HL-60 (cell line): Measurements from ENCODE around the gene VPS41.

Source experiments
- CTCF ChIP-seq: IDR thresholded peaks from one replicate; pipeline ENCODE4 v1.5.1; 2011; ENCODE audit warnings: low read length, control low read depth, inconsistent platforms; ENCODE audit not compliant: insufficient read depth
- POLR2AphosphoS5 ChIP-seq: IDR thresholded peaks from 2 replicates; pipeline ENCODE4 v1.6.1; 2012; ENCODE audit warnings: low read depth
- SPI1 ChIP-seq: IDR thresholded peaks from 2 replicates; pipeline ENCODE4 v1.6.1; 2012; ENCODE audit warnings: low read depth, mild to moderate bottlenecking, borderline replicate concordance
- TF ChIP-seq, protein P1 (sequence below): IDR thresholded peaks from 2 replicates; pipeline ENCODE4 v1.6.1; 2012; ENCODE audit warnings: low read depth; ENCODE audit not compliant: insufficient replicate concordance

DNA sequence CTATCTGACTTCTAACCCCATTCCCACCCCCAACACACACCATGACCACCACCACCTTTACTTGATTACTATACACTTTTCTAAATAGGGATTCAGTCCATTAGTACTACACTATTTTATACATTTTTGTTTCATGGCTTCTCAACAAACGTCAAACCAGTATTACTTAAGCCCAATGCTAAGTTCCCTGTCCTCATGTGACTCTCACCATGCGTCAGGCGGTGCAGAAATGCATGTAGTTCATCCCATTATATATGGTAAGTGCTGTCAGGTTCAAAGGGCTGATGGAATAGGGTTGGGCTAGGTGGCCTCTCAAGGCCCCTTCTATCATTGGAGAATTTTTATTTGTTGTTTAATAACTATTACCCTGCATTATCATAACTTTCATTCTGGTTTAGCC is 19.5 kb upstream of the VPS41 start:
- TF ChIP-seq CTCF (no peak), SPI1 (no peak), POLR2AphosphoS5 (no peak)
- TF ChIP-seq, protein P1, sequence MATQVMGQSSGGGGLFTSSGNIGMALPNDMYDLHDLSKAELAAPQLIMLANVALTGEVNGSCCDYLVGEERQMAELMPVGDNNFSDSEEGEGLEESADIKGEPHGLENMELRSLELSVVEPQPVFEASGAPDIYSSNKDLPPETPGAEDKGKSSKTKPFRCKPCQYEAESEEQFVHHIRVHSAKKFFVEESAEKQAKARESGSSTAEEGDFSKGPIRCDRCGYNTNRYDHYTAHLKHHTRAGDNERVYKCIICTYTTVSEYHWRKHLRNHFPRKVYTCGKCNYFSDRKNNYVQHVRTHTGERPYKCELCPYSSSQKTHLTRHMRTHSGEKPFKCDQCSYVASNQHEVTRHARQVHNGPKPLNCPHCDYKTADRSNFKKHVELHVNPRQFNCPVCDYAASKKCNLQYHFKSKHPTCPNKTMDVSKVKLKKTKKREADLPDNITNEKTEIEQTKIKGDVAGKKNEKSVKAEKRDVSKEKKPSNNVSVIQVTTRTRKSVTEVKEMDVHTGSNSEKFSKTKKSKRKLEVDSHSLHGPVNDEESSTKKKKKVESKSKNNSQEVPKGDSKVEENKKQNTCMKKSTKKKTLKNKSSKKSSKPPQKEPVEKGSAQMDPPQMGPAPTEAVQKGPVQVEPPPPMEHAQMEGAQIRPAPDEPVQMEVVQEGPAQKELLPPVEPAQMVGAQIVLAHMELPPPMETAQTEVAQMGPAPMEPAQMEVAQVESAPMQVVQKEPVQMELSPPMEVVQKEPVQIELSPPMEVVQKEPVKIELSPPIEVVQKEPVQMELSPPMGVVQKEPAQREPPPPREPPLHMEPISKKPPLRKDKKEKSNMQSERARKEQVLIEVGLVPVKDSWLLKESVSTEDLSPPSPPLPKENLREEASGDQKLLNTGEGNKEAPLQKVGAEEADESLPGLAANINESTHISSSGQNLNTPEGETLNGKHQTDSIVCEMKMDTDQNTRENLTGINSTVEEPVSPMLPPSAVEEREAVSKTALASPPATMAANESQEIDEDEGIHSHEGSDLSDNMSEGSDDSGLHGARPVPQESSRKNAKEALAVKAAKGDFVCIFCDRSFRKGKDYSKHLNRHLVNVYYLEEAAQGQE = no peak
